Stimulated activated CD8-positive, alpha-beta memory T cell treated with anti-CD3 and anti-CD28 coated beads, Interleukin-2, amount 100 ng/mL, for 1 hour (primary cell): ENCODE data around the gene TMEM191C.
"Not testable (repeated sequence)": the region's sequence is repeated elsewhere in the genome, so short reads cannot be mapped to it uniquely, and the experiment has no call there.

Source experiments
- DNase-seq, 2 donors: peaks; one replicate each; pipeline ENCODE4 v3.0.0-alpha.2; 2020; ENCODE audit warnings: low read depth in 2 of 2

The TMEM191C gene

GRCh38 chr22:21467337-21468193, at the start of gene TMEM191C:
Gene TMEM191C (plus strand): TSS chr22:21467387. CDS start chr22:21467460, 73 bp downstream.
- DNase-seq: not testable (repeated sequence)

GRCh38 chr22:21417853-21418252, 49.3 kb upstream of the TMEM191C start:
- DNase-seq: not testable (repeated sequence)

- not testable (repeated sequence) for DNase-seq
Observed at GRCh38 chr22:21418974-21419638, 48.1 kb upstream of the TMEM191C start.

GRCh38 chr22:21420180-21420763, 46.9 kb upstream of the TMEM191C start:
- DNase-seq: not testable (repeated sequence)

GRCh38 chr22:21424084-21424709, 43.0 kb upstream of the TMEM191C start:
- DNase-seq: not testable (repeated sequence)

- not testable (repeated sequence) for DNase-seq
Observed at GRCh38 chr22:21434378-21435233, 32.6 kb upstream of the TMEM191C start.

GRCh38 chr22:21435998-21436810, 31.0 kb upstream of the TMEM191C start:
- DNase-seq: not testable (repeated sequence)

GRCh38 chr22:21438013-21438412, 29.2 kb upstream of the TMEM191C start:
- not testable (repeated sequence) for DNase-seq

GRCh38 chr22:21440018-21440636, 27.1 kb upstream of the TMEM191C start:
- DNase-seq: not testable (repeated sequence)

- not testable (repeated sequence) for DNase-seq
Observed at GRCh38 chr22:21440676-21441075, 26.5 kb upstream of the TMEM191C start.

- DNase-seq: not testable (repeated sequence)
Observed at GRCh38 chr22:21441170-21441569, 26.0 kb upstream of the TMEM191C start.

GRCh38 chr22:21442123-21442522, 25.1 kb upstream of the TMEM191C start:
- not testable (repeated sequence) for DNase-seq

- not testable (repeated sequence) for DNase-seq
Observed at GRCh38 chr22:21442646-21443045, 24.5 kb upstream of the TMEM191C start.

- no peak for DNase-seq
Observed at GRCh38 chr22:21443057-21443734, 24.0 kb upstream of the TMEM191C start.

- DNase-seq: no peak
Observed at GRCh38 chr22:21443735-21444421, 23.3 kb upstream of the TMEM191C start.

GRCh38 chr22:21444701-21445436, 22.3 kb upstream of the TMEM191C start:
- DNase-seq: no peak

GRCh38 chr22:21445437-21446127, 21.6 kb upstream of the TMEM191C start:
- no peak for DNase-seq
